Measurements from ENCODE around the gene LRP1-AS.

LRP1-AS gene

DNA sequence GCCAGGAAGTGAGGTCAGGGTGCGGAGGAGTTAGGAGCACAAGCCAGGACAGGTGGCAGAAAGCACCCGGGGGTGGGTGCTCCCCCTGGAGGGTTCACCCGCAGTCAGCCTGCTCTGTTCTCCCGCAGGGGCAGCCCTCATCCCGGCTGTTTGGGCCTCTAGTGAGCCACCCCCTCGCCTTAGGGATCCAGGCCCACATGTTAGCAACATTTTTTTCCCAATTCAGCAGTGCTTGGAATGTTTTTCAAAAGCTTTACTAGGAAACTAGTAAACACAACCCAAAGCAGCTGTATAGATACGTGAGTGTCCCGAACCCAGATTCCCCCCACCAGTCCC is 40.6 kb upstream of the LRP1-AS start:
- H3K27ac ChIP-seq (ENCODE audit: low read depth, low read length), result no peak overlapping the region
- peaks cover 100% of the 10 kb centered on the region for H3K36me3 ChIP-seq (ENCODE audit: control insufficient read depth, insufficient read depth, low read length)
- H3K27me3 ChIP-seq (ENCODE audit: control insufficient read depth, insufficient read depth, low read length), result no peaks in the 10 kb centered on the region
- H3K9me3 ChIP-seq (ENCODE audit: control insufficient read depth, insufficient read depth, low read depth, low read length), result no peaks in the 10 kb centered on the region
- H3K4me3 ChIP-seq (ENCODE audit: low read depth, low read length), result no peak overlapping the region
- no peak overlapping the region for H3K9ac ChIP-seq (ENCODE audit: low read length)
- no peaks in the 10 kb centered on the region for H3K4me1 ChIP-seq (ENCODE audit: control insufficient read depth, insufficient read depth, low read length)

DNA sequence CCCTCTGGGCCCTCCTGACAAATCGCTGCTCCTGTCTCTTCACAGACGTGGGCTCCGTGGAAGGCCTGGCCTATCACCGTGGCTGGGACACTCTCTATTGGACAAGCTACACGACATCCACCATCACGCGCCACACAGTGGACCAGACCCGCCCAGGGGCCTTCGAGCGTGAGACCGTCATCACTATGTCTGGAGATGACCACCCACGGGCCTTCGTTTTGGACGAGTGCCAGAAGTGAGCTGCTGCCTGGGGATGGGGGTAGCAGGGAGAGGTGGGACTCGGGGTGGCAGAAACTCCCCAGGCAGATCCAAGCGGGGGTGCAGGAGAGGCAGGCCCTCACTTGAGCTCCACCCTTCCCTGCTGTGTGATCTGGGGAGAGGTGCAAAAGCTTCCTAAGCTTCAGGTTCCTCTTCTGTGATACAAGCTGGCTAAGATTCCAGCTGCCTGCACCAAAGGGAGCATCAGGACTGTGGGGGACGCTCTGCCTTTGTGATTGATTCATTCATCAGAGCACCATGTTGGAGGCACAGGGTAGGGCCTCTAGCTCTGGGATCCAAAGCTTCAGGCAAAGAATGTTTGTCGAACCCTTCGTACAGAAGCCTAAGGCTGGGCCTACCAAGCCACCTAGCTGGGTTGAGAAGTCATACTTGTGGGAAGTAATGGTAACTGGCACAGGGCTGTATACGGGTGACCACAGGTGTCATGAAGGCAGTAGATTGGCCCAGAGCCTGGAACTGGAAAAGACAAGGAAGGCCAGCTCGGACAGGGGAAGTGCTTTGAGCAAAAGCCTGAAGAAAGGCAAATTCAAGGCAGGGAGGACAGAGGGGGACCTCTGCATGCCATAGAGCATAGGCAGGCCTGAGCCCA is 40.0 kb upstream of the LRP1-AS start:
- no peaks in the 10 kb centered on the region for H3K27me3 ChIP-seq (ENCODE audit: control insufficient read depth, insufficient read depth, low read length)
- no peaks in the 10 kb centered on the region for H3K9me3 ChIP-seq (ENCODE audit: control insufficient read depth, insufficient read depth, low read depth, low read length)
- peaks cover 94% of the 10 kb centered on the region for H3K36me3 ChIP-seq (ENCODE audit: control insufficient read depth, insufficient read depth, low read length)
- H3K27ac ChIP-seq (ENCODE audit: low read depth, low read length), result no peak overlapping the region
- peaks cover 4% of the 10 kb centered on the region for H3K4me1 ChIP-seq (ENCODE audit: control insufficient read depth, insufficient read depth, low read length)
- H3K4me3 ChIP-seq (ENCODE audit: low read depth, low read length), result no peak overlapping the region
- H3K9ac ChIP-seq (ENCODE audit: low read length), result no peak overlapping the region

DNA sequence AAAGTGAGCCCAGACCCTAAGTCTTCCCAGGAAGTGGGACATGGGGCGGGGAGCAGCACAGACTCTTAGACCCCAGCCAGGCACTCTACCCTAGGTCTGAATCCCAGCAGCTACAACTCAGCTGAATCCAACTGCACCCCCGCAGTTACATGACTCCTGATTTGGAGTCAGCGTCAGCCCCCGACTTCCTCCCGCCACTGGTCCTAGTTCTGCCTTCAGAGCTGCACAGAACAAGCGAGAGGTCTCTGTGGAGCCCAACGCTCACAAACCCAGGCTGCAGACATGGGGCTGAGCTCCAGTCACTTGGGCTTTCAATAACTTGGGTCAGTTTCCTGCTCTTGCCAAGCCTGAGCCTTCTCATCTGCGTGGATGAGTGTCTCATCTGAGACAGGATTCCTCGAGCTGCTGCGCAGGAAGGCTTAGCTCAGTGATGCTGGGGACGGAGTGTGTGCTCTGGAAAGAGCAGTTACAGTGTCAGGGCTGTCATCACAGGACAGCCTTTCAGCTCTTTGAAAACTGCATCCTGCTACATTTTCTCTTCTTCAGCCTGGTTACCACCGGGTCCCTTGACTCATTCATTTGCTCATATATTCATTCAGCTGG is 38.6 kb upstream of the LRP1-AS start:
- Histone ChIP-seq H3K4me3 (ENCODE audit: low read depth, low read length) (no peak overlapping the region), H3K9ac (ENCODE audit: low read length) (no peak overlapping the region), H3K9me3 (ENCODE audit: control insufficient read depth, insufficient read depth, low read depth, low read length) (no peaks in the 10 kb centered on the region), H3K27ac (ENCODE audit: low read depth, low read length) (no peak overlapping the region), H3K27me3 (ENCODE audit: control insufficient read depth, insufficient read depth, low read length) (no peaks in the 10 kb centered on the region), H3K36me3 (ENCODE audit: control insufficient read depth, insufficient read depth, low read length) (peaks cover 87% of the 10 kb centered on the region), H3K4me1 (ENCODE audit: control insufficient read depth, insufficient read depth, low read length) (peaks cover 4% of the 10 kb centered on the region)

DNA sequence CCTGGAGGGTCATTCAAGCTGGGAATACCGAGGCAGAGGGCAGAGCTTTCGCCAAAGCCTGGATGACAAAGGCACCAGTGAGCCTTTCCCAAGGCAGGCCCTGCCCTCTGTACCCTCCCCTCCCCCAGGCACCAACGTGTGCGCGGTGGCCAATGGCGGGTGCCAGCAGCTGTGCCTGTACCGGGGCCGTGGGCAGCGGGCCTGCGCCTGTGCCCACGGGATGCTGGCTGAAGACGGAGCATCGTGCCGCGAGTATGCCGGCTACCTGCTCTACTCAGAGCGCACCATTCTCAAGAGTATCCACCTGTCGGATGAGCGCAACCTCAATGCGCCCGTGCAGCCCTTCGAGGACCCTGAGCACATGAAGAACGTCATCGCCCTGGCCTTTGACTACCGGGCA is 38.0 kb upstream of the LRP1-AS start:
- no peak overlapping the region for H3K4me3 ChIP-seq (ENCODE audit: low read depth, low read length)
- H3K27ac ChIP-seq (ENCODE audit: low read depth, low read length), result no peak overlapping the region
- H3K27me3 ChIP-seq (ENCODE audit: control insufficient read depth, insufficient read depth, low read length), result no peaks in the 10 kb centered on the region
- H3K4me1 ChIP-seq (ENCODE audit: control insufficient read depth, insufficient read depth, low read length), result peaks cover 4% of the 10 kb centered on the region
- H3K9me3 ChIP-seq (ENCODE audit: control insufficient read depth, insufficient read depth, low read depth, low read length), result no peaks in the 10 kb centered on the region
- H3K36me3 ChIP-seq (ENCODE audit: control insufficient read depth, insufficient read depth, low read length), result peaks cover 87% of the 10 kb centered on the region
- H3K9ac ChIP-seq (ENCODE audit: low read length), result no peak overlapping the region

DNA sequence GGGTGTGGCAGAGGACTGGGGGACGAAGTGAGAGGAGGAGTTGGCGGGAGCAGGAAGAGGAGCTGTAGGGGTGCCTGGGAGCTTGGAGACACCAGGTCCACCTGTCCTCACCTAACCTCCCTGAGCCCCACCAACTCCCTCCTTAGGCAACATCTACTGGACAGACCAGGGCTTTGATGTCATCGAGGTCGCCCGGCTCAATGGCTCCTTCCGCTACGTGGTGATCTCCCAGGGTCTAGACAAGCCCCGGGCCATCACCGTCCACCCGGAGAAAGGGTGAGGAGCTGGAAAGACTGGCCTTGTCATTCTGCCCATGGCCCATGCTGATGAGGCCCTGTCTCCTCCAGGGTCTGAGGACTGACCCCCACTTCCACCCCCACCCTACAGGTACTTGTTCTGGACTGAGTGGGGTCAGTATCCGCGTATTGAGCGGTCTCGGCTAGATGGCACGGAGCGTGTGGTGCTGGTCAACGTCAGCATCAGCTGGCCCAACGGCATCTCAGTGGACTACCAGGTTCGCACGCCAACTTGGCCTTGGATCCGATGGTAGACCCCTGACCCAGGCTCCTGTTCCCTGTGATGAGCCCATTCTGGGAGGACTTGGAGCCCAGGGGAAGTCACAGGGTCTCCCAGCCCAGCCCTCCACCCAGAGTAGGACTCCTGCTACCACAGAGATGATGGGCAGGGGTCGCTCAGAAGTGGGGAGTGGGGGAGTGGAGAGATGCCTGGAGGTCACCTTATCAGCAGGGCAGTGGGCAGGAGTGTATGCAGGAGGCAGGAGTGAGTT is 36.7 kb upstream of the LRP1-AS start:
- no peaks in the 10 kb centered on the region for H3K27me3 ChIP-seq (ENCODE audit: control insufficient read depth, insufficient read depth, low read length)
- no peak overlapping the region for H3K27ac ChIP-seq (ENCODE audit: low read depth, low read length)
- no peak overlapping the region for H3K4me3 ChIP-seq (ENCODE audit: low read depth, low read length)
- no peak overlapping the region for H3K9ac ChIP-seq (ENCODE audit: low read length)
- peaks cover 4% of the 10 kb centered on the region for H3K4me1 ChIP-seq (ENCODE audit: control insufficient read depth, insufficient read depth, low read length)
- peaks cover 87% of the 10 kb centered on the region for H3K36me3 ChIP-seq (ENCODE audit: control insufficient read depth, insufficient read depth, low read length)
- H3K9me3 ChIP-seq (ENCODE audit: control insufficient read depth, insufficient read depth, low read depth, low read length), result no peaks in the 10 kb centered on the region

DNA sequence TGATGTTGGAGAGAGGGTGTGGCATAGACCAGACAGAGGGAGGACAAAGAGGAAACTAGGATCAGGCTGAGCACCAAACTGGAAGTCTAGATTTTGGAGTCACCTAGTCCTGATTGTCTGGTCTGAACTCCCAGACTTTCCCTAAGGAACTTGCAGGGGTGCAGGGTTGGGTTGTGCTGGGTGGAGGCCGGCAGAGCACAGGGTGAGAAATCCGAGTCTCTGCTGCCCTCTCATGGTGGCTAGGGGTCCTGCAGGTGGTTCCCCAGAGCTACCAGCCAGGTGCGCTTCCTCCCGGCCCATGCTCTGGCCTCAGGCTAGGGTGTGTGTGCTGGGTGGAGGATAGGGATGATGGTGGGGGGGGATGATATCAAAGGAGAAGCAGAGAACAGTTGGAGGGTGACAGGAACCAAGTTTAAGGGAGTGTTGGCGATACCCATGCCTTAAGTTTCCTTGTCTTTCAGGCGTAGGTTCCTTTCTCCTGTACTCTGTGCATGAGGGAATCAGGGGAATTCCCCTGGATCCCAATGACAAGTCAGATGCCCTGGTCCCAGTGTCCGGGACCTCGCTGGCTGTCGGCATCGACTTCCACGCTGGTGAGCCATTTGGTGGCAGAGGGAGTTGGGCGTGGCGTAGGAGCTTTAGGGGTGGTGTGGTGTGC is 35.6 kb upstream of the LRP1-AS start:
- no peaks in the 10 kb centered on the region for H3K27me3 ChIP-seq (ENCODE audit: control insufficient read depth, insufficient read depth, low read length)
- H3K27ac ChIP-seq (ENCODE audit: low read depth, low read length), result no peak overlapping the region
- no peak overlapping the region for H3K9ac ChIP-seq (ENCODE audit: low read length)
- H3K9me3 ChIP-seq (ENCODE audit: control insufficient read depth, insufficient read depth, low read depth, low read length), result no peaks in the 10 kb centered on the region
- peaks cover 87% of the 10 kb centered on the region for H3K36me3 ChIP-seq (ENCODE audit: control insufficient read depth, insufficient read depth, low read length)
- H3K4me1 ChIP-seq (ENCODE audit: control insufficient read depth, insufficient read depth, low read length), result peaks cover 4% of the 10 kb centered on the region
- H3K4me3 ChIP-seq (ENCODE audit: low read depth, low read length), result no peak overlapping the region

DNA sequence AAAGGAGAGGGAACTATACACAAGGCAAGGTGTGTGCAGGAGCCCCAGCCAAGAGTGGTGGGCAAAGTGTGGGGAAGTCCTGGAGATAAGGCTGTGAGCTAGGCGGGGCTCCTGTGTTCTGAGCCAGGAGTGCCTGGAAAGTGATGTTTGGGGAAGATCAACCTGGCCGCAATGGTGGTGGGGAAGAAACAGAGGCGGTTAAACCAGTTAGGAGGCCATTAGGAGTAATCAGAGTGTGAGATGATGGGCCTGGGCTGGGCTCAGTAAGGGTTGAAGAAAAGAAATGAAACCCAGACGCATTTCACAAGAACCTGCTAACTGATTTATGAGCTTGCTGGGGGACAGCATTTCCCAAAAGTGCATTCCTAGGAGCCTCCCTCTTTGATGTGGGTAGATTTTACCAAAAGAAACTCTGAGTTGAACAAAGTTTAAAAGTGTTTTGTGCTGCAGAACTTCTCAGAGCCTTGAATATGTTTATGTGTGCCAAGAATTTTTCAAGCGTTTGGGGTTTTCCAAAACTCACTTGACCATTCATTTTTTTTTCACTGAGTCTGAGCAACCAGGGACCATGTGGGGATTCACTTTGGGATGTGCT is 34.2 kb upstream of the LRP1-AS start:
- peaks cover 4% of the 10 kb centered on the region for H3K4me1 ChIP-seq (ENCODE audit: control insufficient read depth, insufficient read depth, low read length)
- no peak overlapping the region for H3K27ac ChIP-seq (ENCODE audit: low read depth, low read length)
- H3K36me3 ChIP-seq (ENCODE audit: control insufficient read depth, insufficient read depth, low read length), result peaks cover 86% of the 10 kb centered on the region
- H3K4me3 ChIP-seq (ENCODE audit: low read depth, low read length), result no peak overlapping the region
- H3K9me3 ChIP-seq (ENCODE audit: control insufficient read depth, insufficient read depth, low read depth, low read length), result no peaks in the 10 kb centered on the region
- no peaks in the 10 kb centered on the region for H3K27me3 ChIP-seq (ENCODE audit: control insufficient read depth, insufficient read depth, low read length)
- no peak overlapping the region for H3K9ac ChIP-seq (ENCODE audit: low read length)

DNA sequence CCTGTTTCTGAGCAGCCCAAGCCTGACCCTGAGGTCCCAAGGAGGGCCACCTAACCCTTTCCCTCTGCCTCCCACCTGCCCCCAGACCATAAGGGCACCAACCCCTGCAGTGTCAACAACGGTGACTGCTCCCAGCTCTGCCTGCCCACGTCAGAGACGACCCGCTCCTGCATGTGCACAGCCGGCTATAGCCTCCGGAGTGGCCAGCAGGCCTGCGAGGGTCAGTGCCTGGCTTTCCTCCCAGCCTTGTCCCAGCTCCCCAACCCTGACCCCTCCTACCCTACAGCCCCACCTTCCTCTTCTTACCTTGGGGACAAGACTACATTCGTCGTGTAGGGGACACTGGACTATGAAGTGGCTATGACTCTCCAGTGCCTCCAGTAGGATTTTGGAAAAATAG is 33.7 kb upstream of the LRP1-AS start:
- Histone ChIP-seq H3K27me3 (ENCODE audit: control insufficient read depth, insufficient read depth, low read length) (no peaks in the 10 kb centered on the region), H3K4me1 (ENCODE audit: control insufficient read depth, insufficient read depth, low read length) (peaks cover 4% of the 10 kb centered on the region), H3K36me3 (ENCODE audit: control insufficient read depth, insufficient read depth, low read length) (peaks cover 86% of the 10 kb centered on the region), H3K9ac (ENCODE audit: low read length) (no peak overlapping the region), H3K27ac (ENCODE audit: low read depth, low read length) (no peak overlapping the region), H3K9me3 (ENCODE audit: control insufficient read depth, insufficient read depth, low read depth, low read length) (no peaks in the 10 kb centered on the region), H3K4me3 (ENCODE audit: low read depth, low read length) (no peak overlapping the region)

DNA sequence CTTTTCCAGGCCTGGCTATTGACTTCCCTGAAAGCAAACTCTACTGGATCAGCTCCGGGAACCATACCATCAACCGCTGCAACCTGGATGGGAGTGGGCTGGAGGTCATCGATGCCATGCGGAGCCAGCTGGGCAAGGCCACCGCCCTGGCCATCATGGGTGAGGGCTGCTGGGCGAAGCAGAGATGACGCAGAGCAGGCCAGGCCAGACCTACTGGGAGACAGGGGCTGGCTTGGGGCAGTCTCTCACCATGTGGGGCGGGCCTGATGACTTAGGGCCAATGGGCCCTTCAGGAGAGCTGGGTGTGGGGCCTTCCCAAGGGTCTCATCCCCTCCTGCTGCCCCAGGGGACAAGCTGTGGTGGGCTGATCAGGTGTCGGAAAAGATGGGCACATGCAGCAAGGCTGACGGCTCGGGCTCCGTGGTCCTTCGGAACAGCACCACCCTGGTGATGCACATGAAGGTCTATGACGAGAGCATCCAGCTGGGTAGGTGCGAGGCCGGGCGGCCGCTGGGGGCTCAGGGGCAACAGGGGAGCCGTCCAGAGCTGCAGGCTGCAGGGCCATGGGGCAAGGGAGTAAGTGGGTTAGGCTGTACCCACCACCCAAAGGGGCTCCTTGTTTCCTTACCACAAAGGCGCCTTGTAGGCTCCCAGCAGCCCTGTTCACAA is 33.0 kb upstream of the LRP1-AS start:
- no peaks in the 10 kb centered on the region for H3K27me3 ChIP-seq (ENCODE audit: control insufficient read depth, insufficient read depth, low read length)
- H3K36me3 ChIP-seq (ENCODE audit: control insufficient read depth, insufficient read depth, low read length), result peaks cover 85% of the 10 kb centered on the region
- H3K27ac ChIP-seq (ENCODE audit: low read depth, low read length), result no peak overlapping the region

DNA sequence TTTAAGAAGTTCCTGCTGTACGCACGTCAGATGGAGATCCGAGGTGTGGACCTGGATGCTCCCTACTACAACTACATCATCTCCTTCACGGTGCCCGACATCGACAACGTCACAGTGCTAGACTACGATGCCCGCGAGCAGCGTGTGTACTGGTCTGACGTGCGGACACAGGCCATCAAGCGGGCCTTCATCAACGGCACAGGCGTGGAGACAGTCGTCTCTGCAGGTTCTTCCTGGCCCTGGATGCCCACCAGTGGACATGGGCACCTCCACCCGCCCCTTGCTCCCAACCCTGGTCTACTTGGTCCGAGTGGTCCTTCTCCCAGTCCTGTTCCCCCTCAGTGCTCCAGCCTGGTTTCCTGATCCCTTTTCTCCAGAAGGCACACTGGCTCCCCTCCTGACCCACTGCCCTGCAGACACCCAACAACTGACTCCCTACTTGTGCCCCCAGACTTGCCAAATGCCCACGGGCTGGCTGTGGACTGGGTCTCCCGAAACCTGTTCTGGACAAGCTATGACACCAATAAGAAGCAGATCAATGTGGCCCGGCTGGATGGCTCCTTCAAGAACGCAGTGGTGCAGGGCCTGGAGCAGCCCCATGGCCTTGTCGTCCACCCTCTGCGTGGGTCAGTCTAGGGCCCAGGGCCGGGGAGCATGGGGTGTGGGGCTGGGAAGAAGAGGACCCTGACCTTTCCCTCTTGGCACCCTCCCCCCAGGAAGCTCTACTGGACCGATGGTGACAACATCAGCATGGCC is 32.1 kb upstream of the LRP1-AS start:
- H3K27me3 ChIP-seq (ENCODE audit: control insufficient read depth, insufficient read depth, low read length), result no peaks in the 10 kb centered on the region
- no peak overlapping the region for H3K4me3 ChIP-seq (ENCODE audit: low read depth, low read length)
- no peak overlapping the region for H3K9ac ChIP-seq (ENCODE audit: low read length)
- H3K9me3 ChIP-seq (ENCODE audit: control insufficient read depth, insufficient read depth, low read depth, low read length), result no peaks in the 10 kb centered on the region
- H3K36me3 ChIP-seq (ENCODE audit: control insufficient read depth, insufficient read depth, low read length), result peaks cover 84% of the 10 kb centered on the region
- no peak overlapping the region for H3K27ac ChIP-seq (ENCODE audit: low read depth, low read length)
- peaks cover 4% of the 10 kb centered on the region for H3K4me1 ChIP-seq (ENCODE audit: control insufficient read depth, insufficient read depth, low read length)

More for the DNA sequence above, 33.0 kb upstream of the LRP1-AS start:
- Histone ChIP-seq H3K9me3 (ENCODE audit: control insufficient read depth, insufficient read depth, low read depth, low read length) (no peaks in the 10 kb centered on the region), H3K9ac (ENCODE audit: low read length) (no peak overlapping the region), H3K4me3 (ENCODE audit: low read depth, low read length) (no peak overlapping the region), H3K4me1 (ENCODE audit: control insufficient read depth, insufficient read depth, low read length) (peaks cover 4% of the 10 kb centered on the region)
